GM18858 (cell line): ENCODE data around the gene PRMT5.

Experiments used
- ATAC-seq: cut with Tn5 transposase; IDR thresholded peaks from one replicate; pipeline ENCODE4 v1.9.1; 2021; ENCODE audit not compliant: unreplicated experiment

Gene PRMT5

GRCh38 chr14:22878271-22879246 is 50.6 kb downstream of the PRMT5 start:
- ATAC-seq: no peak

GRCh38 chr14:22877000-22877501 is 52.1 kb downstream of the PRMT5 start:
- no peak for ATAC-seq

- no peak for ATAC-seq
Observed at GRCh38 chr14:22875748-22876319, 53.3 kb downstream of the PRMT5 start.

GRCh38 chr14:22875003-22875747 is 54.0 kb downstream of the PRMT5 start:
- no peak for ATAC-seq

- ATAC-seq: no peak
Observed at GRCh38 chr14:22872833-22873520, 56.2 kb downstream of the PRMT5 start.

- ATAC-seq: peak; percentile 6
Observed at GRCh38 chr14:22872033-22872832, 56.9 kb downstream of the PRMT5 start.

GRCh38 chr14:22871224-22872032 is 57.7 kb downstream of the PRMT5 start, which contains the start of gene LRP10:
TSS of gene LRP10 (plus strand) at chr14:22871740. CDS start at chr14:22872304, 564 bp downstream.
- peak; percentile 55 for ATAC-seq

- ATAC-seq: peak; percentile 37
Observed at GRCh38 chr14:22870811-22871223, 58.4 kb downstream of the PRMT5 start.
